Neural progenitor cell (in vitro differentiated cells): ENCODE results near the gene TUT1. TPM values are rescaled to one million over a fixed set of nuclear protein-coding genes. Genes with fewer than 3 reads are reported as not detected.
A peak's percentile ranks its signal among the peaks of the same experiment; 100 is the strongest.

ENCODE experiments used
- DNase-seq: peaks from one replicate; pipeline ENCODE4 v3.0.0-alpha.2; 2016; ENCODE audit warnings: low spot score
- H2AFZ ChIP-seq: fragments of 200-600 bp; sonication (generic); replicated peaks from 2 replicates; pipeline ENCODE4 v1.6.1; 2016; ENCODE audit warnings: antibody characterized with exemption
- H3F3A ChIP-seq: fragments of 200-600 bp; sonication (generic); 2 replicates; pipeline ENCODE4 v1.6.1; 2016; ENCODE audit warnings: antibody characterized with exemption, low read depth
- H3K27ac ChIP-seq: fragments of 200-600 bp; sonication (generic); 2 replicates; pipeline ENCODE4 v1.5.1; 2016; ENCODE audit warnings: mild to moderate bottlenecking
- H3K27me3 ChIP-seq: fragments of 200-600 bp; sonication (generic); 2 replicates; pipeline ENCODE4 v1.6.1; 2016; ENCODE audit warnings: mild to moderate bottlenecking, moderate library complexity
- H3K36me3 ChIP-seq: fragments of 200-600 bp; sonication (generic); 2 replicates; pipeline ENCODE4 v1.5.1; 2016
- H3K4me1 ChIP-seq: fragments of 200-600 bp; sonication (generic); 2 replicates; pipeline ENCODE4 v1.6.1; 2016; ENCODE audit warnings: mixed run types
- H3K4me2 ChIP-seq: fragments of 200-600 bp; sonication (generic); 2 replicates; pipeline ENCODE4 v1.6.1; 2016
- H3K4me3 ChIP-seq: fragments of 200-600 bp; sonication (generic); 2 replicates; pipeline ENCODE4 v1.5.1; 2016
- H3K79me2 ChIP-seq: fragments of 200-600 bp; sonication (generic); 2 replicates; pipeline ENCODE4 v1.6.1; 2016; ENCODE audit warnings: low read depth
- H3K9ac ChIP-seq: fragments of 200-600 bp; sonication (generic); 2 replicates; pipeline ENCODE4 v1.6.1; 2016
- H3K9me3 ChIP-seq: fragments of 200-600 bp; sonication (generic); 2 replicates; pipeline ENCODE4 v1.5.1; 2016; ENCODE audit warnings: low read depth
- H4K20me1 ChIP-seq: fragments of 200-600 bp; sonication (generic); 2 replicates; pipeline ENCODE4 v1.6.1; 2016; ENCODE audit warnings: low read depth
- H3K27ac Mint-ChIP-seq: 3 replicates; pipeline ENCODE4 v1.8.0; 2021; ENCODE audit warnings: mixed read lengths
- H3K27me3 Mint-ChIP-seq: 2 replicates; pipeline ENCODE4 v1.8.0; 2022; ENCODE audit warnings: low read depth, mild to moderate bottlenecking, inconsistent platforms, moderate library complexity, mixed read lengths; ENCODE audit not compliant: insufficient read depth
- H3K36me3 Mint-ChIP-seq: 3 replicates; pipeline ENCODE4 v1.8.0; 2021; ENCODE audit warnings: mixed read lengths
- H3K4me1 Mint-ChIP-seq: 3 replicates; pipeline ENCODE4 v1.8.0; 2021; ENCODE audit warnings: mixed read lengths
- H3K4me3 Mint-ChIP-seq: 3 replicates; pipeline ENCODE4 v1.8.0; 2021; ENCODE audit warnings: mild to moderate bottlenecking, moderate library complexity, mixed read lengths
- H3K9me3 Mint-ChIP-seq: 3 replicates; pipeline ENCODE4 v1.8.0; 2020; ENCODE audit warnings: mixed read lengths
- EZH2 ChIP-seq: fragments of 200-600 bp; sonication (generic); IDR thresholded peaks from 2 replicates; pipeline ENCODE4 v1.6.1; 2017; ENCODE audit warnings: antibody characterized with exemption, mild to moderate bottlenecking, moderate library complexity
- EZH2phosphoT487 ChIP-seq: fragments of 200-600 bp; sonication (generic); IDR thresholded peaks from 2 replicates; pipeline ENCODE4 v1.6.1; 2017; ENCODE audit warnings: antibody characterized with exemption
- total RNA-seq: library from RNA; depleted of rRNA; stranded (reverse); fragments of >200 nt; gene quantifications from 2 replicates; pipeline ENCODE4 v1.2.3, GENCODE V29; 2015; ENCODE audit warnings: low replicate concordance
- TF ChIP-seq, protein P1 (sequence below): fragments of 200-600 bp; sonication (generic); IDR thresholded peaks from 2 replicates; pipeline ENCODE4 v1.5.1; 2017; ENCODE audit warnings: antibody characterized with exemption, mild to moderate bottlenecking

TUT1 gene
- total RNA-seq, 1 donor from 2014 or later, result 4.8 TPM

GRCh38 chr11:62548545-62549335, 42.6 kb downstream of the TUT1 start:
- Histone ChIP-seq H3K4me2 (no peak overlapping the region), H3F3A (peaks cover 67% of the 10 kb centered on the region), H3K27me3 (peaks cover 54% of the 10 kb centered on the region), H3K9me3 (no peaks in the 10 kb centered on the region), H3K4me3 (no peak overlapping the region), H4K20me1 (peaks cover 16% of the 10 kb centered on the region), H3K9ac (no peak overlapping the region), H2AFZ (no peak overlapping the region), H3K79me2 (no peaks in the 10 kb centered on the region), H3K4me1 (peaks cover 40% of the 10 kb centered on the region), H3K27ac (no peak overlapping the region), H3K36me3 (no peaks in the 10 kb centered on the region)
- H3K4me1 Mint-ChIP-seq, result peaks cover 69% of the 10 kb centered on the region
- no peak overlapping the region for H3K27ac Mint-ChIP-seq
- no peaks in the 10 kb centered on the region for H3K9me3 Mint-ChIP-seq
- DNase-seq, result no peak
- peak overlapping the region; percentile 33 for H3K4me3 Mint-ChIP-seq
- TF ChIP-seq EZH2phosphoT487 (no peak), EZH2 (no peak)
- TF ChIP-seq, protein P1, sequence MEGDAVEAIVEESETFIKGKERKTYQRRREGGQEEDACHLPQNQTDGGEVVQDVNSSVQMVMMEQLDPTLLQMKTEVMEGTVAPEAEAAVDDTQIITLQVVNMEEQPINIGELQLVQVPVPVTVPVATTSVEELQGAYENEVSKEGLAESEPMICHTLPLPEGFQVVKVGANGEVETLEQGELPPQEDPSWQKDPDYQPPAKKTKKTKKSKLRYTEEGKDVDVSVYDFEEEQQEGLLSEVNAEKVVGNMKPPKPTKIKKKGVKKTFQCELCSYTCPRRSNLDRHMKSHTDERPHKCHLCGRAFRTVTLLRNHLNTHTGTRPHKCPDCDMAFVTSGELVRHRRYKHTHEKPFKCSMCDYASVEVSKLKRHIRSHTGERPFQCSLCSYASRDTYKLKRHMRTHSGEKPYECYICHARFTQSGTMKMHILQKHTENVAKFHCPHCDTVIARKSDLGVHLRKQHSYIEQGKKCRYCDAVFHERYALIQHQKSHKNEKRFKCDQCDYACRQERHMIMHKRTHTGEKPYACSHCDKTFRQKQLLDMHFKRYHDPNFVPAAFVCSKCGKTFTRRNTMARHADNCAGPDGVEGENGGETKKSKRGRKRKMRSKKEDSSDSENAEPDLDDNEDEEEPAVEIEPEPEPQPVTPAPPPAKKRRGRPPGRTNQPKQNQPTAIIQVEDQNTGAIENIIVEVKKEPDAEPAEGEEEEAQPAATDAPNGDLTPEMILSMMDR, result no peak
- H3K36me3 Mint-ChIP-seq, result no peaks in the 10 kb centered on the region
- peaks cover 27% of the 10 kb centered on the region for H3K27me3 Mint-ChIP-seq

DNA sequence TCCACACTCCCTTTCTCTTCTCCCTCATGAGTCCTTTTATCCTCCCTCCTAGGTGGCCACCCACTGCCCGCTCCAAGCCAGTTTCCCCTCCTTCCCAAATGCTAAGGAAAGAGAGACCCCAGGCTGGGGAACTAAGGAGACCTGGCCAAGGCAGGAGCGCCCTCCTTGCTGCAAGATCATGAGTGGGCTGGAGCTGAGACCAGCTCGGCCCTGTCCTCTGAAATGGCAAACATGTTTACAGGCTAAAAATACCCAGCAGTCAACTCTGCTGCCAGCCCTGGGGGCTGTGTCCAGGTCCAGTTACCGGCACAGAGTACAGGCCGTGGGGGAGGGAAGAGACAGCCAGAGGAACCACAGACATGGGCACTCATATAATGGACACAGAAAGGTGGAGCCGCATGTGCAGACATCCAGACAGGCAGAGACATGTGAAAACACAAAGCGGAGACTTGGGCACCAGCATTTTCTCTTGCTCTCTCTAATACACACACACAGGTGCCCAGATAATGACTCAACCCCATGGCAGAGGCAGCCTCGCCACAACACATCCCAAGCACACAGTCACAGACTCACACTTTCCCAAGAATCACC, 43.5 kb downstream of the TUT1 start:
- H3K4me1 Mint-ChIP-seq, result peaks cover 68% of the 10 kb centered on the region
- peak overlapping the region; percentile 72 for H3K4me3 ChIP-seq

GRCh38 chr11:62546929-62547625, 44.2 kb downstream of the TUT1 start:
- Mint-ChIP-seq H3K4me3 (peak overlapping the region; percentile 88), H3K4me1 (peaks cover 68% of the 10 kb centered on the region), H3K36me3 (no peaks in the 10 kb centered on the region), H3K27ac (peak overlapping the region; percentile 52), H3K9me3 (no peaks in the 10 kb centered on the region), H3K27me3 (peaks cover 32% of the 10 kb centered on the region)
- peak overlapping the region; percentile 72 for H3K4me3 ChIP-seq
- TF ChIP-seq EZH2, result peak; percentile 39
- TF ChIP-seq, protein P1, result no peak
- H3K79me2 ChIP-seq, result no peaks in the 10 kb centered on the region
- H3K4me1 ChIP-seq, result peaks cover 28% of the 10 kb centered on the region
- H2AFZ ChIP-seq, result peak overlapping the region; percentile 68
- no peaks in the 10 kb centered on the region for H3K9me3 ChIP-seq
- H3K4me2 ChIP-seq, result peak overlapping the region; percentile 98
- peak; percentile 62 for DNase-seq
- H3K9ac ChIP-seq, result no peak overlapping the region
- H3K27me3 ChIP-seq, result peaks cover 64% of the 10 kb centered on the region
- peaks cover 25% of the 10 kb centered on the region for H4K20me1 ChIP-seq
- H3K27ac ChIP-seq, result no peak overlapping the region
- no peaks in the 10 kb centered on the region for H3K36me3 ChIP-seq
- H3F3A ChIP-seq, result peaks cover 50% of the 10 kb centered on the region

More for the DNA sequence above, 43.5 kb downstream of the TUT1 start:
- Histone ChIP-seq H3K4me1 (peaks cover 30% of the 10 kb centered on the region), H4K20me1 (peaks cover 25% of the 10 kb centered on the region), H3F3A (peaks cover 57% of the 10 kb centered on the region), H3K79me2 (no peaks in the 10 kb centered on the region), H3K27me3 (peaks cover 64% of the 10 kb centered on the region), H3K4me2 (peak overlapping the region; percentile 98), H2AFZ (peak overlapping the region; percentile 68), H3K9me3 (no peaks in the 10 kb centered on the region), H3K27ac (no peak overlapping the region), H3K36me3 (no peaks in the 10 kb centered on the region), H3K9ac (no peak overlapping the region)
- DNase-seq, result peak; percentile 29
- H3K9me3 Mint-ChIP-seq, result no peaks in the 10 kb centered on the region
- TF ChIP-seq EZH2phosphoT487 (no peak), EZH2 (no peak)
- TF ChIP-seq, protein P1, result no peak
- H3K27me3 Mint-ChIP-seq, result peaks cover 31% of the 10 kb centered on the region
- peak overlapping the region; percentile 88 for H3K4me3 Mint-ChIP-seq
- no peaks in the 10 kb centered on the region for H3K36me3 Mint-ChIP-seq
- H3K27ac Mint-ChIP-seq, result peak overlapping the region; percentile 52
